Small intestine (tissue), 7 donors: ENCODE data around the gene TPPP. TPM values are rescaled to one million over a fixed set of nuclear protein-coding genes. Genes with fewer than 3 reads are reported as not detected.
"Not testable (repeated sequence)": the region's sequence is repeated elsewhere in the genome, so short reads cannot be mapped to it uniquely, and the experiment has no call there.

Experiments used
- DNase-seq, 2 donors: peaks; one replicate each; pipeline versions ENCODE4 v3.0.0 to v3.0.0-alpha.2; 2013
- FAIRE-seq: peaks from 2 replicates; lab custom pipeline; 2012; peaks lifted over from hg19 to GRCh38; lab: Jason Lieb, UNC
- H3K27ac ChIP-seq, 3 donors: one replicate each; pipeline ENCODE4 v1.5.1; 2013; ENCODE audit warnings: low read length in 2 of 3, mild to moderate bottlenecking in 2 of 3, control low read depth in 1 of 3, inconsistent platforms in 1 of 3, low read depth in 1 of 3, moderate library complexity in 1 of 3
- H3K27me3 ChIP-seq, 3 donors: one replicate each; pipeline ENCODE4 v1.6.1; 2013; ENCODE audit warnings: low read length in 3 of 3, inconsistent platforms in 1 of 3; ENCODE audit not compliant: control insufficient read depth in 3 of 3, insufficient read depth in 3 of 3
- H3K36me3 ChIP-seq, 3 donors: one replicate each; pipeline ENCODE4 v1.6.1; 2013; ENCODE audit warnings: low read length in 3 of 3, inconsistent platforms in 1 of 3, low read depth in 1 of 3, mild to moderate bottlenecking in 1 of 3, moderate library complexity in 1 of 3; ENCODE audit not compliant: control insufficient read depth in 3 of 3, insufficient read depth in 2 of 3
- H3K4me1 ChIP-seq, 3 donors: one replicate each; pipeline ENCODE4 v1.6.1; 2013; ENCODE audit warnings: low read length in 2 of 3, inconsistent platforms in 1 of 3, low read depth in 1 of 3, mild to moderate bottlenecking in 1 of 3, moderate library complexity in 1 of 3; ENCODE audit not compliant: control insufficient read depth in 3 of 3, insufficient read depth in 2 of 3
- H3K4me3 ChIP-seq, 3 donors: one replicate each; pipeline ENCODE4 v1.5.1; 2013; ENCODE audit warnings: low read length in 3 of 3, control low read depth in 1 of 3, inconsistent platforms in 1 of 3, low read depth in 1 of 3, mild to moderate bottlenecking in 1 of 3, moderate library complexity in 1 of 3
- H3K9me3 ChIP-seq, 2 donors: one replicate each; pipeline ENCODE4 v1.6.1; 2013; ENCODE audit warnings: low read depth in 1 of 2, low read length in 1 of 2; ENCODE audit not compliant: control insufficient read depth in 2 of 2, insufficient read depth in 1 of 2
- WGBS, 3 donors: extraction: QIAGEN DNeasy Blood & Tissue Kit; methylation state at CpG; one replicate each; pipeline ENCODE4 v1.1.7; 2013; 5-methylcytosine and 5-hydroxymethylcytosine counted together
- polyA plus RNA-seq, 4 donors: library from polyadenylated mRNA; stranded (reverse) in 3 of 4; unstranded in 1 of 4; fragments of 200-250 nt in 3 of 4; fragments of 120-200 nt in 1 of 4; gene quantifications; one replicate each; pipeline versions ENCODE4 v1.2.1 to v1.2.3, GENCODE V29; 2013
- donor health status: healthy with polysubstance abuse.
- donor health status: control.
- donor health status: control.
- donor health status: Bipolar disorder and iron deficiency.
- donor health status: healthy.

TPPP gene
- polyA plus RNA-seq, 4 donors: 3.0 to 6.3 (median 5.5) TPM

GRCh38 chr5:723309-723708, 30.2 kb upstream of the TPPP start:
- H3K9me3 ChIP-seq: peaks cover 0 to 15% of the 10 kb centered on the region in 2 donors
- H3K27me3 ChIP-seq, H3K27ac ChIP-seq, H3K4me3 ChIP-seq, DNase-seq, H3K4me1 ChIP-seq, FAIRE-seq, H3K36me3 ChIP-seq: not testable (repeated sequence)
- 0 to 61% (median 0%) methylated on average over 1 to 3 of the region's 4 CpGs for WGBS, 3 donors

DNA sequence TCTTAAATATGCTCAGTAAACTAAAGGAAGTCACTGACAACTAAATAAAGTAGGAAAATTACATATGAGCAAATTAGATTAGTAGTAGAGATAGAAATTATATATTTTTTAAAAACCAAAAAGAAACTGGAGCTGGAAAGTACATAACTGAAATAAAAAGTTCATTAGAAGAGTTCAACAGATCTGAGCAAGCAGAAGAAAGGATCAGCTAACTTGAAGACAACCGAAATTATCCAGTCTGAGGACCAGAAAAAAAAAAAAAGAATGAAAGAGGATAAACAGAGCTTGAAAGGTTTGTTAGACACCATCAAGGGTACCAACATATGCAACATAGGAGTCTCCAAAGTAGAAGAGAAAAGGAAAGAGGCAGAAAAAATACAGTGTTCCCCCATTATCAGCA, 26.2 kb upstream of the TPPP start:
- H3K9me3 ChIP-seq: peaks cover 0 to 18% of the 10 kb centered on the region in 2 donors
- FAIRE-seq, H3K4me3 ChIP-seq, H3K27ac ChIP-seq, DNase-seq, H3K4me1 ChIP-seq, H3K27me3 ChIP-seq, H3K36me3 ChIP-seq: not testable (repeated sequence)
- 83 to 88% (median 84%) methylated on average over 1 of the region's 1 CpG for WGBS, 3 donors

DNA sequence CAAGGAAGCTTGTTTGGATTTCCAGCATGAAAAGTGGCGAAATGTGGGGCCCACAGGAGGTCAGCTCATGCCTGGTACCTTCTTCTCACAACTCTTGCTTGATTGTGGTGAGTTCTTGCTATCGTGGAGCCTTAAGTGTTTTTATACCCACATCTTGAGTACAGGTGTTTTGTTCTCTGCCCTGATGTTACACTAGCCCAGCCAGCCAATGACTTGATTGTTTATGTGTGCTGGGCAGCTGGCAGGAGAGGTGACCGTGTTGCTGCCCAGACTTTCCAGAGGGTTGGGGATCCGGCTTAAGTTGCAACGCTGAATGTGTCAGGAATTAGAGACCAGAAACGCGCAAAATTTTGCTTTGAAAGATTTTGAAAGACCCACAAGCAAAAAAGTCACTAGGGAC, 24.0 kb upstream of the TPPP start:
- 66 to 69% (median 67%) methylated on average over 7 of the region's 7 CpGs for WGBS, 3 donors
- H3K4me1 ChIP-seq: no peaks in the 10 kb centered on the region

GRCh38 chr5:716740-717139, 23.6 kb upstream of the TPPP start:
- FAIRE-seq, H3K4me3 ChIP-seq, DNase-seq, H3K27me3 ChIP-seq, H3K27ac ChIP-seq, H3K36me3 ChIP-seq, H3K4me1 ChIP-seq: not testable (repeated sequence)
- 34 to 58% (median 38%) methylated on average over 4 of the region's 4 CpGs for WGBS, 3 donors
- H3K9me3 ChIP-seq: peaks cover 0 to 18% of the 10 kb centered on the region in 2 donors

More for the DNA sequence above, 24.0 kb upstream of the TPPP start:
- FAIRE-seq (no peak), DNase-seq (no peak)
- peaks cover 0 to 3% (median 0%) of the 10 kb centered on the region in 3 donors for H3K36me3 ChIP-seq
- no peaks in the 10 kb centered on the region for H3K27me3 ChIP-seq
- H3K9me3 ChIP-seq: peaks cover 0 to 18% of the 10 kb centered on the region in 2 donors
- H3K27ac ChIP-seq: peak overlapping the region in 1 of 3 donors; percentile 49
- H3K4me3 ChIP-seq: no peak overlapping the region

DNA sequence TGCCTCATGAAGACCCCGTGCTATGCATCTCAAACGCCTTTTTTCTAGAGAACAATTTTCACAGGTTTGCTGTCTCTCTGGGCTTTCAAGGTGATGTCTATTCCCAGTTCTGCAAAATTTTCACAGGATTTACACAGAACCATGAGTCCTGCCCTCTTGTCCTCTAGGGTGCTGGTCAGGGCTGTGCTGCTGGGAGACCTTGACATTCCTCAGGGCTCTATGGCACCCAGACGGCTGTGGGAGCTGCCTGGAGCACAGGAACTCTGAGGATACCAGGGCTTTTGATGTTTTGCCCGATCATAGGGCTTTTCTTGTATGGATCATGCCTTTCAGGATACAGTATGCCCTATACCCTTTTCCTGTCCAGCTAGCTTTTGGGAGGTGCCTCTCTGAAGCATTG, 22.5 kb upstream of the TPPP start:
- H3K4me1 ChIP-seq, H3K36me3 ChIP-seq, H3K27ac ChIP-seq, DNase-seq, FAIRE-seq, H3K27me3 ChIP-seq, H3K4me3 ChIP-seq: not testable (repeated sequence)
- peaks cover 0 to 15% of the 10 kb centered on the region in 2 donors for H3K9me3 ChIP-seq
- 84 to 95% (median 88%) methylated on average over 4 of the region's 4 CpGs for whole genome bisulfite sequencing, 3 donors

- FAIRE-seq: not testable (repeated sequence)
Observed at GRCh38 chr5:714215-715118, 21.3 kb upstream of the TPPP start.

GRCh38 chr5:713686-714085, 20.5 kb upstream of the TPPP start:
- not testable (repeated sequence) for FAIRE-seq, H3K27ac ChIP-seq, DNase-seq, H3K4me1 ChIP-seq, H3K27me3 ChIP-seq, H3K36me3 ChIP-seq, H3K4me3 ChIP-seq
- H3K9me3 ChIP-seq: peaks cover 0 to 12% of the 10 kb centered on the region in 2 donors
- WGBS, 3 donors: 46 to 89% (median 52%) methylated on average over 2 to 3 of the region's 3 CpGs

More at GRCh38 chr5:714215-715118, 21.3 kb upstream of the TPPP start:
- not testable (repeated sequence) for DNase-seq, H3K27ac ChIP-seq, H3K36me3 ChIP-seq, H3K27me3 ChIP-seq, H3K4me3 ChIP-seq, H3K4me1 ChIP-seq, H3K9me3 ChIP-seq
- 71 to 78% (median 71%) methylated on average over 4 to 8 of the region's 8 CpGs for WGBS, 3 donors

DNA sequence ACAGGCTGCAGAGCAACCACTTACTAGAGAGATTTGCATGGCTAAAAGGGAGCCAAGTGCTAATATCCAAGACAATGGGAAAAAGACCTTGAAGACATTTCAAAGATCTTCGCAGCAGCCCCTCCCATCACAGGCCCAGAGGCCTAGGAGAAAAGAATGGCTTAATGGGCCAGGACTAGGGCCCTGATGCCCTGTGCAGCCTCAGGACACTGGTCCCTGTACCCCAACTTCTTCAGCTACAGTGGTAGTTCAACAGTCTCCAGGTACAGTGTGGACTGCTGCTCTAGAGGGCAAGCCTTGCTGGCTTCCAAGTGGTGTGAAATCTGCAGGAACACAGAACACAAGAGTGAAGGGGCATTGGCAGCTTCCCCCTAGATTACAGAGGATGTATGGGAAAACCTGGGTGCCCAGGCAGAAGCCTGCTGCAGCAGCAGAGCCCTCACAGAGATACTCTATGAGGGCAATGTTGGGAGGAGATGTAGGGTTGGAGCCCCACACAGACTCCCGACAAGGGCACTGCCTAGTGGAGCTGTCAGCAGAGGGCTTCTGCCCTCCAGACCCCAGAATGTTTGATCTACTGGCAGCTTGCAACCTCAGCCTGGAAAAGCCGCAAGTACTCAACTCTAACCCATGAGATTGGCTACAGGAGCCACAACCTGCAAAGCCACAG, 15.8 kb upstream of the TPPP start:
- H3K4me1 ChIP-seq, DNase-seq, H3K36me3 ChIP-seq, H3K9me3 ChIP-seq, FAIRE-seq, H3K27me3 ChIP-seq, H3K4me3 ChIP-seq: not testable (repeated sequence)
- peak overlapping the region in 1 of 3 donors; percentile 2 for H3K27ac ChIP-seq
- 85 to 95% (median 88%) methylated on average over 1 to 3 of the region's 3 CpGs for WGBS, 3 donors
